ENCODE data around the gene WSCD2.

WSCD2 gene

GRCh38 chr12:108128221-108129016 is 669 bp upstream of the WSCD2 start:
- no peak for DNase-seq (ENCODE audit: low read depth)

- DNase-seq (ENCODE audit: low read depth), result no peak
Observed at GRCh38 chr12:108131035-108131434, 1.9 kb downstream of the WSCD2 start.

GRCh38 chr12:108131657-108132126 is 2.6 kb downstream of the WSCD2 start:
- no peak for DNase-seq (ENCODE audit: low read depth)

- DNase-seq (ENCODE audit: low read depth), result no peak
Observed at GRCh38 chr12:108133482-108133881, 4.4 kb downstream of the WSCD2 start.

GRCh38 chr12:108134744-108135143 is 5.7 kb downstream of the WSCD2 start:
- no peak for DNase-seq (ENCODE audit: low read depth)

GRCh38 chr12:108135627-108136026 is 6.5 kb downstream of the WSCD2 start:
- DNase-seq (ENCODE audit: low read depth), result no peak

- no peak for DNase-seq (ENCODE audit: low read depth)
Observed at GRCh38 chr12:108136697-108137096, 7.6 kb downstream of the WSCD2 start.

GRCh38 chr12:108139454-108139853 is 10.4 kb downstream of the WSCD2 start:
- no peak for DNase-seq (ENCODE audit: low read depth)

DNA sequence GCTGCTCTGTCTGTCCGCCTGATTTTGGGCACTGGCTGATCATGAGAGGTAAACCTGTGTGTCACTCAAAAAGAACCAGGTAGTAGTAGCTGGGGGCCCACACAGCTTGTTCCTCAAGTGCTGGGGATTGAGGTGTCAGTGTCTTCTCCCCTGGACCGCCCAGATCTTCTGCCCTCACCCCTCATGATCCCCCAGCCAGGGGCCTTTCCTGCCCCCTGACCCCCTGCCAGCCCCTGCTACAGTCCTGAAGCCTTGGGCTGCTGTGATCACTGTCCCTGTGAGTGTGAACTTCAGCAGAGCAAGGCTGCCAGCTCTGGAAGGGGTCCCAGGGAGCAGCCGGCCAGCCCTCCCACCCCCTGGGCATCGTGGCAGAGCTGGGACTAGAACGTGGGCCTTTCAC is 11.4 kb downstream of the WSCD2 start:
- DNase-seq (ENCODE audit: low read depth), result no peak

DNA sequence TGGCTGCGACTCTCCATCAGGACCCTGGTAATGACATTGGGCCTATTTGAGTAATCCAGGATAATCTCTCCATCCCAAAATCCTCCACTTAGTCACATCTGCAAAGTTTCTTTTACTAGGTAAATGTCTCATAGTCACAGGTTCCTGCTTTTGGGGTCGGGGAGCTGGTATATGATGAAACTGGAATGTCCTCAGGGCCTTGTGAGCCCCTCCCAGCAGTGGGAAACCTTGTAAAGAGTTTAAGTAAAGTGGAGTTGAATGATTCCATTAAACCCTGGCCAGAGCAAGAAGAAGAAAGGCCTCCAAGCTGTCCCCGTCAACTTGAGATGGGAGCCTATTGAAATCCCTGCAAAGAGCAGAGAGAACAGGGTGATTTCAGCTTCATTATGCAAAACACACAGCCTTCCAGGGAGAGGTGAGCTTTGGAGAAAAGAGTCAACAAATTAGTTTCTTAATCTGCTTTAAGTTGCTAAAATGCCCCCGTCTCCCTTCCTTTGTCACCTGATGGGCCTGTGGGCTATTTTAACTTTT is 12.6 kb downstream of the WSCD2 start:
- no peak for DNase-seq (ENCODE audit: low read depth)

GRCh38 chr12:108143144-108143543 is 14.1 kb downstream of the WSCD2 start:
- no peak for DNase-seq (ENCODE audit: low read depth)

DNA sequence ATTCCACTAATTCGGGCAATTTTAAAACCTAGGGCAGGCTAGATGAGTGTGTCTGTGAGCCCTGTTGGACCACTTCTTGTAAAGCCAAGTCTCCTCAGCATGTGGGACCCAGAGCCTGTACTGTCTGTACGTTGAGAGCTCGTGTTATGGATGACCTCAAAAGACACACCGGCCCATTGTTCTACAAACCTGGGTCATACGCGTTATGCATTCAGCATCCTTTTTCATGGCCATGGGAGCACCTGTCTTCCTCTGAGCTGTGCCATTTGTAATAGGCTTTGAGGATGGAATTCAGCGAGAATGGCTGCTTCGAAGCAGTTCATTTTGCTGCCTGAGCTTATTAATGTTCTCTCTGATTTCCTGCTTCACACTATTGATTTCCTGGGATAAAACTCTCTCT is 15.0 kb downstream of the WSCD2 start:
- no peak for DNase-seq (ENCODE audit: low read depth)

DNA sequence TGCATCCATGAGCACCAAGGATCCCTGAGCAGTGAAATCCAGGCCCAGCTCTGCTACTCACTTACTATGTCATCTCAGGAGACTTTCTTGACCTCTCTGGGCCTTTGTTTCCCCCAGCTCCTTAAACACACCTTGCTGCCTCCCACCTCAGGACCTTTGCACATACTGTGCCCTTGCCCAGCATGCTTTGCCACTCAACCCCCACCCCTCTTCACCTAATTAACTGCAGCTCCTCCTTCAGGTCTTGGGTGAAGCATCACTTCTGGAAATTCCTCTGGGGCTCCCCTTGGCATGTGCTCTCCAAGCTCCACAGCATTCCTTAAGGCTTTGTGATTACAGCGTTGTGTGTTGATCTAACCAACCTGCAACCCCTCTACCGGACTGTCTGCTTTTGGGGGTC is 15.9 kb downstream of the WSCD2 start:
- DNase-seq (ENCODE audit: low read depth), result no peak

DNA sequence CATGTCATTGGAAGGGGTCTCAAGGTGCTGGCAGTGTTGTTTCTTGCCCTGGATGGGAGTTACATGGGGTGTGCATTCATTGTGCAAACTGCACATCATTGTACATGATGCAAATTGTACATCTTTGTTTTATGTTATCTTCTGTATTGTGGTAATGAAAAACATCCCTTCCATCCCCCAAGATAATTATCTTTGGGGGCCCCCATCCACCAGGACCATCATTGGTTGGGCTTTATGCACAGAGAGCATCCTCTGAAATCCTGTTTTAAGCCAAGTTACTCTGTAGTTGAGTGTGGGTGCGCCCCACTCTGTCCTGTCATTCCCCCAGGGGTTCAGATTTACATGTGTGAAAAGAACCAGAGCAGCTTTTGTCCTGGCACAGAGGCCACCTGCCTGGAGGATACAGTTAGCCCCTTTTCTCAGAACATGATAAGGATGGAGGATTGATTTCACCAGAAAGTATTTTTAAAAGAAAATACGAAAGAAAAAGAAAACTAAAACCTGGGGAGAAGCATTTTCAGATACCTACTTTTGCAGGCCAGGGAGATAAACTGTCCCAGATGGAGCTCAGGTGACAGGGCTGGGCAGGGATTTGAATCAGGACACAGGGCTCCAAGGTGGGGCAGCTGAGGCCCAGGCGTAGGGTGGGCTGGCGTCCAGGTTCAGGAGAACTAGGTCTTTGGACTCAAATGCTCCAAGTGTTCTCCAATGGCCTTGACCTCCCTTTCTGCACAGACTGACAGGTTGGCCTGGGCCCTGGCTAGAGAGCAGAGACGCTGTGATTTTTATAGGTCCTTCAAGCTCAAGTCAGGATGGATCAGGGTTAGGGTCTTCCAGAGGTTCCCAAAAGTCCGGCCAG is 17.2 kb downstream of the WSCD2 start:
- no peak for DNase-seq (ENCODE audit: low read depth)

- no peak for DNase-seq (ENCODE audit: low read depth)
Observed at GRCh38 chr12:108147279-108147678, 18.2 kb downstream of the WSCD2 start.

GRCh38 chr12:108148521-108149074 is 19.5 kb downstream of the WSCD2 start:
- no peak for DNase-seq (ENCODE audit: low read depth)

- DNase-seq (ENCODE audit: low read depth), result no peak
Observed at GRCh38 chr12:108150436-108150835, 21.3 kb downstream of the WSCD2 start.

- DNase-seq (ENCODE audit: low read depth), result no peak
Observed at GRCh38 chr12:108151533-108152169, 22.6 kb downstream of the WSCD2 start.

DNA sequence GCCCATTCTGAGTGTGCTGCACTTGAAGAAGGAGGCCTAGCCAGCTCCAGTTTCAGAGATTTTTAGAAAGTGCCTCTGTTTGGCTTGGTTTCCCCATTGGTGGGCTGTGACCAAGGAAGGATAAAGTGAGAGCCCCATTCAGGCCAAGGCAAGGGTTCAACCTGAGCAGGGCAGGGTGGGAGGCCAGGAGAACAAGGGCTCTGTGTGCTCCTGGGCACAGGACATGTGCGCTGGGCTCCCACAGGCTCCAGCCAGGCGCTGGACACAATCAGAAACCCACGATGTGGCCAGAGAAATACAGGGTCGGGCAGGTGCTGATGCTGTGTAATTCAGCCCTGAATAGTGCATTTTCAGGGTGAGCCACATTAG is 23.1 kb downstream of the WSCD2 start:
- DNase-seq (ENCODE audit: low read depth), result no peak

- DNase-seq (ENCODE audit: low read depth), result no peak
Observed at GRCh38 chr12:108156717-108157116, 27.6 kb downstream of the WSCD2 start.

DNA sequence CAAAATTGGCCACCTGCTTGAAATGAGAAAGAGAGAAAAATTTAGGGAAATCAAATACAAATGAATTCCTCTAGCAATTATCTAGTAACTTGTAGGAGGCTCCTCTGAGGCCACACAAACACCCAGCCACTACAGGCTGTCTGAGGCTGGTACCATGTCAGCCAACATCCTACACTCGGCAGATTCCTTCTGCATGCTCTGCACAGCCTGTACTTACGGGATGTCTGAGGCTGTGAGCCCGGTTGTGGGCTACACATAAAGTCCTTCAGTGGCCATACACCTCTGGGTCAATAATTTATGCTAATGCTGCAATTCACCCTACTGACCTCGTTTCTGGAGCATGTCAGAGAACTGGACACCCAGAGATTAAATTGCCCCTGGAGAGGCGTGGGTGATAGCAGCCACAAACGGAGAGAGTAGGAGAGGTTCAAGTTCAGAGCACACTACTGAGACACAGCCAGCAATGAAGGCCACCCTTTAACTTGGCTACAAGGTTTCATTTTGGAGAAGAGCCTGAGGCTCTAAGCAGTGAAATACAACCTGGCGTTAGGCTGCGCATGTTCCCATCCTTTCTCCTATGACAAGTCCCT is 28.9 kb downstream of the WSCD2 start:
- DNase-seq (ENCODE audit: low read depth), result no peak

DNA sequence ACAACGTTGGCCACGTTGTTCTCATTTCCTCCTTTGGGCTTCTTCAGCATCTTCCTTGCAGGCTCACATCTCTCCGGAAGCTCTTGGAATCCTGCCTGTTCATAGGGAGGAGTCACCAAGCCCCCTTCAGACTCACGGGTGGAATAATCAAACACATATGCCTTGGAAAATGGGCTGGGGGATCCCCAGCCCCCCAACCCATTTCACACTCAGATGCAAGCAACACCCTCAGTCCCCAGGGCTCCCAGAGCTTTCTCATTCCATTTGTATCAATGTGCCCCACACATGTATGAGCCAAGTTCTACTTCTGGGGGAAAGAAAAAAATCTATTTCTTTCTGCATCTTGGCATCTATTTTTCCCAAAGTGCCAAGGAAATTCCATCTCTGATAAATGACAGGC is 33.1 kb downstream of the WSCD2 start:
- DNase-seq (ENCODE audit: low read depth), result no peak

Data from HS-27A (cell line).